HG02588 (cell line): ENCODE measurements around the gene CELF2.

Source experiments
- ATAC-seq: cut with Tn5 transposase; IDR thresholded peaks from one replicate; pipeline ENCODE4 v1.9.1; 2021; ENCODE audit warnings: mild to moderate bottlenecking, moderate library complexity; ENCODE audit not compliant: unreplicated experiment

CELF2 gene

GRCh38 chr10:11290156-11290890 is 272.7 kb downstream of the CELF2 start:
- no peak for ATAC-seq

- no peak for ATAC-seq
Observed at GRCh38 chr10:11292576-11293302, 275.1 kb downstream of the CELF2 start.

GRCh38 chr10:11293332-11293731 is 275.7 kb downstream of the CELF2 start:
- no peak for ATAC-seq

- ATAC-seq: no peak
Observed at GRCh38 chr10:11294831-11295450, 277.3 kb downstream of the CELF2 start.

- no peak for ATAC-seq
Observed at GRCh38 chr10:11295492-11295891, 277.8 kb downstream of the CELF2 start.

- no peak for ATAC-seq
Observed at GRCh38 chr10:11297136-11297535, 279.5 kb downstream of the CELF2 start.

GRCh38 chr10:11298116-11298515 is 280.4 kb downstream of the CELF2 start:
- ATAC-seq: no peak

- no peak for ATAC-seq
Observed at GRCh38 chr10:11299125-11299524, 281.5 kb downstream of the CELF2 start.

- no peak for ATAC-seq
Observed at GRCh38 chr10:11300026-11300425, 282.4 kb downstream of the CELF2 start.

GRCh38 chr10:11300563-11300962 is 282.9 kb downstream of the CELF2 start:
- ATAC-seq: no peak

GRCh38 chr10:11301571-11302111 is 284.0 kb downstream of the CELF2 start:
- no peak for ATAC-seq

- ATAC-seq: no peak
Observed at GRCh38 chr10:11302181-11302580, 284.5 kb downstream of the CELF2 start.

- no peak for ATAC-seq
Observed at GRCh38 chr10:11303361-11304170, 285.9 kb downstream of the CELF2 start.

GRCh38 chr10:11304906-11305585 is 287.4 kb downstream of the CELF2 start:
- ATAC-seq: no peak

- no peak for ATAC-seq
Observed at GRCh38 chr10:11305825-11306593, 288.3 kb downstream of the CELF2 start.

- no peak for ATAC-seq
Observed at GRCh38 chr10:11307004-11307403, 289.3 kb downstream of the CELF2 start.

GRCh38 chr10:11307937-11308336 is 290.3 kb downstream of the CELF2 start:
- ATAC-seq: no peak

- ATAC-seq: no peak
Observed at GRCh38 chr10:11311027-11311426, 293.4 kb downstream of the CELF2 start.

GRCh38 chr10:11313463-11313862 is 295.8 kb downstream of the CELF2 start:
- no peak for ATAC-seq
